ENCODE data around the gene MYOCD.
"Not testable (repeated sequence)": the region's sequence is repeated elsewhere in the genome, so short reads cannot be mapped to it uniquely, and the experiment has no call there.

The MYOCD gene, protein sequence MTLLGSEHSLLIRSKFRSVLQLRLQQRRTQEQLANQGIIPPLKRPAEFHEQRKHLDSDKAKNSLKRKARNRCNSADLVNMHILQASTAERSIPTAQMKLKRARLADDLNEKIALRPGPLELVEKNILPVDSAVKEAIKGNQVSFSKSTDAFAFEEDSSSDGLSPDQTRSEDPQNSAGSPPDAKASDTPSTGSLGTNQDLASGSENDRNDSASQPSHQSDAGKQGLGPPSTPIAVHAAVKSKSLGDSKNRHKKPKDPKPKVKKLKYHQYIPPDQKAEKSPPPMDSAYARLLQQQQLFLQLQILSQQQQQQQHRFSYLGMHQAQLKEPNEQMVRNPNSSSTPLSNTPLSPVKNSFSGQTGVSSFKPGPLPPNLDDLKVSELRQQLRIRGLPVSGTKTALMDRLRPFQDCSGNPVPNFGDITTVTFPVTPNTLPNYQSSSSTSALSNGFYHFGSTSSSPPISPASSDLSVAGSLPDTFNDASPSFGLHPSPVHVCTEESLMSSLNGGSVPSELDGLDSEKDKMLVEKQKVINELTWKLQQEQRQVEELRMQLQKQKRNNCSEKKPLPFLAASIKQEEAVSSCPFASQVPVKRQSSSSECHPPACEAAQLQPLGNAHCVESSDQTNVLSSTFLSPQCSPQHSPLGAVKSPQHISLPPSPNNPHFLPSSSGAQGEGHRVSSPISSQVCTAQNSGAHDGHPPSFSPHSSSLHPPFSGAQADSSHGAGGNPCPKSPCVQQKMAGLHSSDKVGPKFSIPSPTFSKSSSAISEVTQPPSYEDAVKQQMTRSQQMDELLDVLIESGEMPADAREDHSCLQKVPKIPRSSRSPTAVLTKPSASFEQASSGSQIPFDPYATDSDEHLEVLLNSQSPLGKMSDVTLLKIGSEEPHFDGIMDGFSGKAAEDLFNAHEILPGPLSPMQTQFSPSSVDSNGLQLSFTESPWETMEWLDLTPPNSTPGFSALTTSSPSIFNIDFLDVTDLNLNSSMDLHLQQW

DNA sequence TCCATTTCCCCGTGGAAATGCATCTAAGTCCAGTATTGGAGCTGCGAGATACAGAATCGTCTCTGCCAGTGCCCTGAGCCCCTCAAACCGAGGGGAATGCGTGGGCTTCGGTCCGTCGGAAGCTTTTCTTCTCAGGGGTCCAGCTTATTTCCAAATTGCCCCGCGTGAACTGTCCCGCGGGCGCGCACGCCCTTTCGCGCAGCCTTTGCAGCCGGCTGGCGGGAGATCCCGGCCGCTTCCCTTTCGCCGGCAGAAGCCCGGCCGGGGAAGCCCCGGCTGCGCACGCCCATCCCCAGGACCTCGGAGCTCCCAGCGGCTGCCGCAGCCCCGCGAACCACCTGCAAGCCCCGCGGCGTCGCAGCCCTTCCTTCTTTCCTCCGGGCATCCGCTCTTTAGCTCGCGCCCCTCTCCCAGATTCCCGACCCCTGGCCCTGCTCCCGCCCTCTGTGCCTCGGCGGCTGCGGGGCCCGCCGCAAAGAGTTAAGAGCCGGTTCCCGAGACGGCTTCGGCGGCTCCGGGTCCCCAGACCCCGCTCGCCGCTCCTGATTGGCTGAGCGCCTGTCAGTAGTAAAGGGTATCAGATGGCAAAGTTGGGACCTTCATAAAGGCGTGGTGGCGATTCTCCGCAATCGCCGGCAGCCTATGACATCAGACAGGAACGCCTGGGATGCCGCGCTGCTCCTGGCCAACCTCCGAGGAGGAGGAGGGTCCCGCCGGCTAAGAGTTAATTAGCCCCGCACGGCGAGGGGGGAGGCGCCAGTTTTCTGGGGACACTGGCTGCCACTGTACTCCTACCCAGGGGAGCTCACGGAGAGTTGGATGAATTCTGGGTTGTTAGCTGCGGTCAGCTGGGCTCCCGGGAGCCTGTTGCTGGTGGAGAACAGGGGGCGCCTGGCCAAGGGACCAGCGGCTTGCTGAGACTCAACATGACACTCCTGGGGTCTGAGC, at the start of gene MYOCD:
Gene MYOCD (plus strand): TSS at position 628 of the 948 bp plus-strand sequence. CDS start 299 bp downstream, at position 927.
- peak; percentile 92 for DNase-seq (ENCODE audit: low read depth, low spot score)

DNA sequence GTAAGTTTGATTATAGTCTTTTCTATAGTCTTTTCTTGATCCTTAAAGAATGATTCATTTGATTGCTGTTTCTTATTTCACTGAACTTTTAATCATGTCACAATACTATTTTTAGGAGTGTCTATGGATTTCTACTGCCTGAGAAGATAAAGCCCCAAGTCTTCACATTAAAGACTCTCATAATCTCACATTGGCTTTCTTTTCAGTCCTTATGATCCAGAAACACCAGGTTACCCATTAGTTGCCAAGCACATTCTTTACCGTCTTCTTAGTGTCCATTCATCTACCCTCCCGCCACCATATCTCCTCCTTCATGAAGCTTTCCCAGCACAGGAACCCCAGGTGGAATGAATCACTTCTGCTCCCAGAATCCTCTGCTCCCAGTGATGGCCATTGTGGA, 49.5 kb upstream of the MYOCD start:
- DNase-seq (ENCODE audit: low read depth, low spot score) = no peak

DNA sequence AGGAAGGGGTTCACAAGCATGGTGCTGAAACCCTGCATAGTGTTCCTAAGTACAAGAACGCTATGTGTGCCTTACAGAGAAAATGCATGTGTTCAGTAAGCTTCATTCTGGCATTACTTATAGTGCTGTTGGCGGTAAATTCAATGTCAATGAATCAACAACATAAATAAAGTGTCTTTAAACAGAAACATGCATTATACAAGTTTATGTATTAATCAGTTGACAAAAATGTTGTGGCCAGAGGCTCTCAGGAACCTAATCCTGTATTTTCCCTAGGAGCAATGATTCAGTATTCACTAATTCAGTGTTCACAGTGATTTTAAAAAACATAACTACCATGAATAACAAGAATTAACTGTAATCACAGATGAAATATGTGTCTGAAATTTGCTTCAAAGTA, 47.1 kb upstream of the MYOCD start:
- DNase-seq (ENCODE audit: low read depth, low spot score) = no peak

DNA sequence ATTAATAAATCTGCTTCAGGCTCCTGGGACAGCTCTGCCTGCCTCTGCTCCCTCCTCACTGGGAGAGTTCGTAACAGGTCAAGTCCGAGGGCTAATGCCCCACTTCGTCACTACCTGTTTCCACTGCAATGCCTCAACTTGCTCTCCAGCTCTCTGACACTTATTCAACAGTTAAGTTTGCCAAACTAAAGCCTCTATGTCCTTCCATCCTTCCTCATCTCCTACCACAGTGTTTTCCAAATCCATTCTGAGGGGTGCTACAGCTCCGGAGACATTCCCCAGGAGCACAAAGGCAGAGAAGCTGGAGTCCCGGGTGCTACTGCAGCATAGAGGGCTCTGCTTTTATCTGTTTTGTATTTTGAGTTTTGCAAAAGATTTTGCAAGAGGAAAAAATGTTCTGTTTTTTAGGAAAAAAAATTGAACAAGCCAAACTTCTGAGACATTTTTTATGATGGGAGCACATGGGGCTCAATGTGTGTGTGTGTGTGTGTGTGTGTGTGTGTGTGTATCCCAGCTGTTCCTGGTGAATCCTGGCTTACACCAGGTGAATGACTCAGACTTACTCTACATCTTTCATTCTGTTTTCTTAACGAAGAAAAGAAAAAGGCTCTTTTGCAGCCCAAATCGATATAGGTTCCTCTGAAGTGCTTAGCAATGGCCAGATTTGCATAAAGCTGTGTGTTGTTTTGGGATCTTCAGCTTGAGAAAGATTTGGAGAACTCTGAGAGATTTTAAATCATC, 46.1 kb upstream of the MYOCD start:
- no peak for DNase-seq (ENCODE audit: low read depth, low spot score)

DNA sequence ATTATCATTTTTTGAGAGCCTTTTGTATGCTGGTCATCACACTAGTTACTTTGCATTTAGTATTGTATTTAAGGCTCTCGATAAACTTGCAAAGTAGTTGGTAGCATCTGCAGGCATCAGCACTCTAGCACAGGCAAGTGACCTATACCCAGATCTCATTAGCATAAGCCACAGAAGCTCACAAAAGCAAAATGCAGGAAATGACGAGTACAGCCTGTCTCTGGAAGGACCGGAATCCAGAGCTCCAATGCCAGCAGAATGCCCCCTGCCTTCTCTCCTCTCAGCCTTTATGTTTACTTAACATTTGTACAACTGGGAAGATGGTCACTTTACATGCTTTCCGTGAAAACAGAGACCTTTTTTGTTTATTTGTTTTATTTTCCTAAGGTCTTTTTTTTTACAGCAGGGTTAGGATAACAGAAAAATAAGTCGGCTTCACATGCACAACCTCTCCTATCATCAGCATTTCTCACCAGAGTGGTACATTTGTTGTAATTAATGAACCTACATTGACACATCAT, 45.4 kb upstream of the MYOCD start:
- DNase-seq (ENCODE audit: low read depth, low spot score) = no peak

DNA sequence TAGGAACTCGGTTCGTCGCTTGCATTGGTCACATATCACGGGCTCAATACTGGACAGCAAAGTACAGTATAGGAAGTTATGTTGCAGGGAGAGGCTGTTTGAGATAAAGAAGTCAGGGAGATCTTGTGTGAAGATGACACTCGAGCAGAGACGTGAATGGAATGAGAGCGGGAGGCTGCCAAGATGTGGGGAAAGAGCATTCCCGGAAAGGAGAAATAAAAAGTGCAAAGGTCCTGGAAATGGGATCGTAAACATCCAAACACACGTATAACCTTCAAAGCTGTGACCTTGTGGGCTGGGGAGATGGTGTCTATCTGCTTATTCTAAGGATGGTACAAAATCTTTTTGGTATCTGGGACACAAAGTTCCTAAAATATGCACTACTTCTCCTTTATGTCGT, 43.0 kb upstream of the MYOCD start:
- no peak for DNase-seq (ENCODE audit: low read depth, low spot score)

DNA sequence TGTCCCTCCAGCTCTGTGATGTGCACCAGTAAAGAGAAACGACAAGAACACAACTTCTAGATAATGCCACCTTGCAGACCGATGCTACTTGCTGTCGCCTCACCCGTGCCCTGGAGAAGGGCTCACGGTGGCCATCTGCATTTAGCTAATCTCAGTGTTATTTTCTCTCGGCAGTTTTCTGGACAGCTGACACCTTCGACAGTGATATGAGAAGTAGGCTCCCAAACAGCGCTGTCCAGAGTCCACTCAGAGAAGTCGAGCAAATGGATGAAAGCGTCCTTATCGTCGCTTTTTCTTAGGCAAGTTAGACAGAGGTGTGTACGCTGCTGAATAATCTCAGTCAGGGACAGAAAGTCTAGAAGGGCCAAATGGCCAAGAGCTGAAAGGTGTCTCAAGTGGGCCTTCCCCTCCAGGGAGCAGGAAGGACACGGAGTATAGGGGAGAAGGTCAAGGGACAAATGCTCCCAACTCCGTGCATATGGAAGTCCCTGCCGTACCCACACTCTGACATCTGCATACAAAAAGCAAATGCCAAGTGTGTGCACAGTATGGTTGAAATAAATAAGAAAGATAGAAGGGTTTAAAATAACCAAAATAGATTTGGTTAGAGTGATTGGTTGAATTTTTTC, 42.4 kb upstream of the MYOCD start:
- no peak for DNase-seq (ENCODE audit: low read depth, low spot score)

DNA sequence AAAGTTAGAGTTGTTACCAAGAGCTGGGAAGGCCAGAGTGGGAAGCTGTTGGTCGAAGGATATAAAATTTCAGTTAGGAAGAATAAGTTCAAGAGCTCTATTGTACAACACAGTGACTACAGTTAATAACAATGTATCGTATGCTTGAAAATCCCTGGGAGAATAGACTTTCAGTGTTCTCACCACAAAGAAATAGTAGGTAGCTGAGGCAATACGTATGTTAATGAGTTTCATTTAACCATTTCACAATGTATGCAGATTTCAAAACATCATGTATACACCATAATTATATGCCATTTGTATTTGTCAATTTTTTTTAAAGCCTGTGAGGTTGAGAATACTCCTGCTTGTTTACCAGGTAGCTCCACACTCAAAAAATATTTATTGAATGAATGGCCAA, 41.5 kb upstream of the MYOCD start:
- no peak for DNase-seq (ENCODE audit: low read depth, low spot score)

DNA sequence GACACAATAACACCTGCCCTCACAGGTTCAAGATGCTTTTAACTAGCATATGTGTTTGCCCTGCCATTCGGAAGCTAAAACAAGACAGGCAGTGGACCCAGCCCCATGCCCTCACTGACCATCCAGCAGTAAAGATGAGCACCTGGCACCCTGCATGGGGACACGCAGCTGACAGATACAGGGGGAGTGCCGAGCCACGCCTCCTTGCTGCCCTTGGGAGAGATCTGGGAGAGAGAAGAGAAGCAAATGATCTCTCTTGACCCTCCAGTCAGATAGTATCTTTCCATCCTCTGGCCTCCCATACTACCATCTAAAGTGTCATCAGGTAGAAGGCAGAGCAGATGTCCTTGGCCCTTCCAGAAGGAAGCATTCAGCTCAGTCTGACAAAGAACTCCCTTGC, 40.6 kb upstream of the MYOCD start:
- no peak for DNase-seq (ENCODE audit: low read depth, low spot score)

DNA sequence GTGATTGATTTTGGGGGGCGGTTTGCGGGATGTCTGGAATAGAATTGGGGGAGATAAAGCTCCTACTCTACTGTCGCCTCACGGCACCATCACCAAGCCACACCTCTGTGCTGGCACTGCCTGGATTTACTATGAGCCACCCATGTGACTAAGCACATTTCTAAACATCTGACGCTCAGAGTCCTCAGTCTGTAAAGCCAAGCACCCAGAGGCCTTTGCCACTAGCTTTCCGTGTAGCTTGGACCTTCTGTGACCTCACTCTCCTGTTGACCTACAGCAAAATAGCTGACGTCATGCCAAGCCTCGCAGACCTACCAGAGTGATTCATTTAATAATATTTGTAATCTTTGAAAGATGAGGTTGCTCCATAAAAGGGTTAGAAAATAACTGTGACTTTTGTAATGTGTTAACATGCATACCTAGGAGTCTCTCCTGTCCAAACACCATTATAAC, 38.5 kb upstream of the MYOCD start:
- DNase-seq (ENCODE audit: low read depth, low spot score) = no peak

DNA sequence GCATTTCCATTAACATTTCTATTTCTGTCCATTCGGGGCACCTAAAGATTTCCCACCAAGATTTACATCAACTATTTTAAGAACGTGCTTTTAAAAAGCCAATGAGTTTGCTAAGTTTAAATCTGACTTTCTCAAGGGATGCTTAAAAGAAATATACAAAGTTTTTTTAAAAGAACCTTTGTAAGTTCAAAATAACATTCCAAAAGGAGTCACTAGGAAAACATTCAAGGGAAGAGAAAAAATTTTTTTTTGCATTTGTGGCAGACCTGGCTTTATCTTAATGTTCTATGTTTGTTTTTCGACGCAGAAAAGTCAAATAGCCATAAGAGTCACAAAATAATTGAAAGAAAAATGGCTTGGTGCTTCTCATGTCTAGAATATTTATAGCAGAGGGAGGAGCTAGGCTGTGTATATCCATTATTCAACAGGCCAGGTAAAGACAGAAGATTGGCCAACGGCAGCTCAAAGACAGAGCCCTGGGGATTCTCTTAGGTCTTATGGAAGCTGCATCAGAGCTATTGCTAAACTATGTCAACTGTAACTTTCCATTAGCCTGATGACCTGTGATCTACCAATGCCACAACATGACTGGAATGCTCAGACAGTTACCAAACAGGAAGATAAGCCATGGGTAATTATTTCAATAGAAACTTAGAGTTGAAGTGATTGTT, 37.8 kb upstream of the MYOCD start:
- no peak for DNase-seq (ENCODE audit: low read depth, low spot score)

DNA sequence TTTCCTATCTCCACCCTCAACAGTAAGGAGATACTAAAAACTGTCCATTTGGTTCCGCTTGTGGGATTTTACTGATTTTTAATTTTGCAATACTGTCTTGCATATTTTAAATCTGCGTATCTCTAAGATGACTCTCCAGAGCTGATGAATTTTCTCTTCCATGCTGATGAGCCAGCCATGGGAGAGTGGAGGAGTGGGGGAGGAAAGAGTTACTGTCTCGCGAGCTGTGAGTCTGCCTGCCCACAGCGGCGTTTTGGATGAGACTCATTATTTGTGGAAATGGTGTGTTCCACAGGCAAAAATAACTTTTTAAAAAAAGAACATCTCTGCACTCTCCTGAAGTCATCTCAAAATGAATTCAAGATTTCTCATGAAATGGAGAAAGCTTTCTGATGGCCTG, 34.6 kb upstream of the MYOCD start:
- DNase-seq (ENCODE audit: low read depth, low spot score) = no peak

DNA sequence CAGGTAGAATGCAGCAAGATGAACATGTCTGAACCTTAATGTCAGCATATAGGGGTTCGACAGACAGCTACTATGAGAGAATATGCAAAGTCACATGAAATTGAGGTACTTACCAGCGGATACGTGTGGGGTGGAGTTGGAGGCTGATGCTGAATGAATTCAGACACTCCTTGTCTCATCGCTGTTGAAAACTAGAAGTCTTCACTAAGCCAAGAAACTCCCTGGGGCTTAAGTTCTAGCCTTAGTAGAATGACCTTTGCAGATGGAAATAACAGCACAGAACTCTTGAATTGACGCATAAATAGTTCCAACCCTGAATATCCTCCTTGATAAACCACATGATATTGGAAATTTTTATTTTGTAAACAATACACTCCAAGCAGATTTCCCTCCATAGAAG, 32.9 kb upstream of the MYOCD start:
- no peak for DNase-seq (ENCODE audit: low read depth, low spot score)

DNA sequence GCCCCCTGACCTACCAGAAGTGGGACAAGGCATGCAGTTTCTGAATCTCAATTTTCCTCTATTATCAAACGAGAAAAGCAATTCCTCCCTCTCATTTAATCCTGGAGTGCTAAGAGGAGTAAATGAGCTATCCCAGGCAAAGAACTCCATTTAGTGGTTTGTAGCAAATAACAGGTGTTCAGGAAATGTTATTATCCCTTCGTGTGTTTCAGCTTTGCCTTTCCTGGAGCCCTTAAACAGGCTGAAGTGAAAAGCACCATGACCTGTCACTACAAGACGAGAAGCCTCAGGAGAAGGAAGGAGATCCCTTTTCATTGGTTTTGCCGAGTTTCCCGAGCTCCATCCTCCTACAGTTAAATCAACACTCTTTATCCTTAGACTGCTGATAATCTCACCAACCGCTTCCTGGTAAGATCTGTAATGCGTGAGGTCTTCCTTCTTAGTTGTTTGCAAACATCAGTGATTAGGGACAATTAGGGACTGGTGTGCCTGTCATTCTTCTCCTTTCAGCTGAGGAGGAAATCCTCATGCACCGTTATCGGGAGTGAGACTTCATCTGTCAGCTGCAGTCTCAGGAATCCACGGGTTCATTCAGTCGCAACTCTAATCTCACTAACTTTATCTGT, 30.8 kb upstream of the MYOCD start:
- DNase-seq (ENCODE audit: low read depth, low spot score) = peak; percentile 28

DNA sequence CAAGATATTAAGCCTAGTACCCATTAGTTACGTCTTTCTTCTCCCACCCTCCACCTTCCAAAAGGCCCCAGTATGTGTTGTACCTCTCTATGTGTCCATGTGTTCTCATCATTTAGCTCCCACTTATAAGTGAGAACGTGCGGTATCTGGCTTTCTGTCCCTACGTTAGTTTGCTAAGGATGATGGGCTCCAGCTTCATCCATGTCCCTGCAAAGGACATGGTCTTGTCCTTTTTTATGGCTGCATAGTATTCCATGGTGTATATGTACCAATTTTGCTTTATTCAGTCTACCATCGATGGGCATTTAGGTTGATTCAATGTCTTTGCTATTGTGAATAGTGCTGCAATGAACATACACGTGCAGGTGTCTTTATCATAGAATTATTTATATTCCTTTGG, 29.7 kb upstream of the MYOCD start:
- DNase-seq (ENCODE audit: low read depth, low spot score) = not testable (repeated sequence)

DNA sequence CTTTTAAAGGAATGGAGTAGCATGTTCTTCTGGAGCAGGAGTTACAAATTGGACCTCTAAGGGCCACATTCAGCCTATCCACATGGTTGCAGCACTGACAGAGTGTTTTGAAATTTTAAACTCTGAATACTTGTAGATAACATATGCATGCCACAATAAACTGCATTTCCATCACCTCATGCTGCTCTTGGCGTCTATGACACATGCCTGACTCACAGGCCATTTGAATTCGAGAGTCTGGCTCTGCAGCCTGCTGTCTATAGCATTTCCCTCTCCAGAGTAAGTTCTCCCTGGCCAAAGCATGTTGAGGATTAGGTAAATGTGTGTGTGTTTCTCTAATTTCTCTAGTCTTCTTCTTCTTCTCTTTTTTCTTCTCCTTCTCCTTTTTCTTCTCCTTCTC, 28.7 kb upstream of the MYOCD start:
- DNase-seq (ENCODE audit: low read depth, low spot score) = no peak

DNA sequence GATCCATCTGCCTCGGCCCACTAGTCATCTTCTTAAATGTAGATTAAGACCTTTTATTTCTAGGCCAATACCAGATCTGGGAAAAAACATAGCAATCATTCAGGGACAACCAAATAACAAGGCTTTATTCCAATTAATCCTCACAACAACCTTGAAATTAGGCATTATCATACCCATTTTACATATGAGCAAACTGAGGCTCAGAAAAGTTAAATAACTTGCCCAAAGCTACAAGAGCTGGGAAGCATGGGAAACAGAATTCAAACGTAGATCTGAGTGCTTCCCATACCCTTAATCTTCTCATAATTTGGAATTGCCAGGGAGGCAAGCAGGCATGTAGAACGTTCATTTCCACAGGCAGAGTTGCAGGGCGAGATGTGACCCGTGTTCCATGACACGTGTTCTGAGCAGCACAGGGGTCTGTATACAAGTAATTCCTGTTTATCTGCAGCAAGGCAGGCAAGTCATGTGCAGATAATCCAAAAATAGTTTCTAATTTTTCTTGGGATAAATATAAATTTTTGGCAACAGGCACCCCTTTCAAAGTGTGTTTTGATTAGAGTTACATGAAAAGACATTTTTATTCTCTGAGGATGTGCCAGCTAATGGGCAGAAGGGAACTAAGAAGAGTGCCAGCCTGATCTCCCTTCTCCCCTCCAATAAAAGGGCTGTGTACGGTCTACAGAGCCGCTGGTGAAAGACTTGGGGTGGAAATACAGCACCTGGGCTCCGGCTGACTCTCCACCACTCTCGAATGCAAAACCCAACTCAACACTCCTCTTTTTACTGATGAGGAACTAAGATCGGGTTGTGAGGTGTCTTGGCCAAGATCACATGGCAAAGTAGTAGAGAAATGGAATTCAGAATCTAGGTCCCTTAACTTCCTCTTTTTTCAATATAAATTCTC, 27.7 kb upstream of the MYOCD start:
- no peak for DNase-seq (ENCODE audit: low read depth, low spot score)

DNA sequence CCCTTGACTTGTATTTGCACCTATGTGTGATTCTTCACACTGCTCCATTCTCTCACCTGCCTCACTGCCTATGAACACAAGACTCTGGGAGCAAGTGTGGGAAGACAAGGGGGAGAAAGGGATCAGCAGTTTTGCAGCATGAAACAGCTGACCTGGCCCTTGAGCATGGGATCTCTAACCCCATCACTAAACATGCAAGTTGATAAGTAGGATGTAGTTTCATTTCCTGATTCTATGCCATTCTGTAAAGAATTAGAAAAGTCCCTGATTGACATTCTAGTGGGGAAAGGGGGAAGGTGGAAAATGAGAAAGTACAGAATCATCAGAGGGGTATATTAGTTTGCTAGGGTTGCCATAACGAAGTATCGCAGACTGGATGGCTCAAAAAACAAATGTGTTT, 25.3 kb upstream of the MYOCD start:
- no peak for DNase-seq (ENCODE audit: low read depth, low spot score)

Measured in ELF-1 (cell line).